Fibroblast of pulmonary artery (primary cell): ENCODE measurements around the gene AQP9.

Experiments
- DNase-seq: peaks from one replicate; pipeline ENCODE4 v3.0.0-alpha.2; 2010; ENCODE audit warnings: low read depth
- H3K4me3 ChIP-seq: replicated peaks from 2 replicates; pipeline ENCODE4 v1.5.1; 2011; ENCODE audit warnings: low read depth, mild to moderate bottlenecking, control low read depth, low read length, moderate library complexity
- TF ChIP-seq, protein P1 (sequence below): IDR thresholded peaks from 2 replicates; pipeline ENCODE4 v1.5.1; 2011; ENCODE audit warnings: mild to moderate bottlenecking, control low read depth, low read length, inconsistent platforms; ENCODE audit errors: missing control alignments

Gene AQP9

DNA sequence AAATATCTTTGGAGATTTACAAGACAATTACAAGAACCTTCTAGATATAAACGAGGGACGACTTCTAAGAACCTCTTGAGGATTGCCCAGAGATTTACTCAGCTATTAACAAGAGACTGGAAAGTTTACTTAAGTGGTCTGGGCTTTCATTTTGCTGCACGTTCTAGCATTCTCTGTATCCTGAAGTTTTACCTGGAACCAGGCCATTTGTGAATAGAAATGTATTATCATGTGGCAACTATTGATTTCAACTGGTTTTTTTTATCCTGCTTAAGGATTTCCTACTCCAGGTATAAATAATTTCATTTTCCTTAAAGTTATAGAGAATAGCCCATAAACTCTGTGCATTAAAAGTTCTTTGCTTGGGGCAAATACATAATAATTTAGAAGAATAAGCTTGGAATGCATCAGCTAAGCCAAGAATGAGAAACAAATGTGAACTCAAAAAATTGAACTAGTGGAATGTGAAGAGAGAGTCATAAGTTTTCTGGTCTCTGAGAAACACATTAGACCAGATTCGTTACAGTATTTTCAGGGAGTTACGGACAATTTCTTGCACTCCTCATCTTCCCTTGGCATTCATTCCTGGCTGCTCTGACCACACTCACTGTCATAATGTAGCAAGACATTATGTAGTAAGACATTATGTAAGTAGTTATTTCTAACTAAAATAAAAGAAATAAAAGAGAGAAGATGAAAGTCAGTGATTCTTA lies 1.3 kb downstream of the AQP9 start:
- TF ChIP-seq, protein P1, sequence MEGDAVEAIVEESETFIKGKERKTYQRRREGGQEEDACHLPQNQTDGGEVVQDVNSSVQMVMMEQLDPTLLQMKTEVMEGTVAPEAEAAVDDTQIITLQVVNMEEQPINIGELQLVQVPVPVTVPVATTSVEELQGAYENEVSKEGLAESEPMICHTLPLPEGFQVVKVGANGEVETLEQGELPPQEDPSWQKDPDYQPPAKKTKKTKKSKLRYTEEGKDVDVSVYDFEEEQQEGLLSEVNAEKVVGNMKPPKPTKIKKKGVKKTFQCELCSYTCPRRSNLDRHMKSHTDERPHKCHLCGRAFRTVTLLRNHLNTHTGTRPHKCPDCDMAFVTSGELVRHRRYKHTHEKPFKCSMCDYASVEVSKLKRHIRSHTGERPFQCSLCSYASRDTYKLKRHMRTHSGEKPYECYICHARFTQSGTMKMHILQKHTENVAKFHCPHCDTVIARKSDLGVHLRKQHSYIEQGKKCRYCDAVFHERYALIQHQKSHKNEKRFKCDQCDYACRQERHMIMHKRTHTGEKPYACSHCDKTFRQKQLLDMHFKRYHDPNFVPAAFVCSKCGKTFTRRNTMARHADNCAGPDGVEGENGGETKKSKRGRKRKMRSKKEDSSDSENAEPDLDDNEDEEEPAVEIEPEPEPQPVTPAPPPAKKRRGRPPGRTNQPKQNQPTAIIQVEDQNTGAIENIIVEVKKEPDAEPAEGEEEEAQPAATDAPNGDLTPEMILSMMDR, result no peak
- peak; percentile 36 for DNase-seq
- H3K4me3 ChIP-seq, result no peak overlapping the region

DNA sequence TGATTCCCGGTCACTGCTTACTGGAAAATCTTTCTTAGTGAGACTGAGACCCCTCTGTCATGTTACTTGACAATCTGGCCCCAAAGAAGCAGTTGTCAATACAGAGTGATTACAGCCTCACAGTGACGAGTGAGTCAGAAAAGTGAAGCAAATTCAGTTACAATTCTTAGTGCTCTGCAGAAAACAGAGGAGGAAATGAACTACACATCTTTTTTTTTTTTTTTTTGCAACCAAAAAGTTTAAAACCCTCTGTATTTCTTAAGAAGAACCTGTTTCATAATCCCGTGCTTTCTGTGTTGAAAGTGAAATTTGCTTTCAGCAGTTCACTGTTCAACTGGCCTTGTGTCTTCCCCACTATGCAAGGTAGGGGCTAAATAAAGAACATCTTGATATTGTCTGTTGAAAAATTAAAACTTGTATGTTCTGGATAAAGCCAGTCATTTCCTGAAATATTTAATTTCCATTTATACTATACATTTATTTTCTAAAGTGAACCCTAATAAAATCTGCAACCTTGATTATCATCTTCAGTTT lies 1.9 kb downstream of the AQP9 start:
- peak; percentile 19 for DNase-seq
- TF ChIP-seq, protein P1, result no peak
- no peak overlapping the region for H3K4me3 ChIP-seq

DNA sequence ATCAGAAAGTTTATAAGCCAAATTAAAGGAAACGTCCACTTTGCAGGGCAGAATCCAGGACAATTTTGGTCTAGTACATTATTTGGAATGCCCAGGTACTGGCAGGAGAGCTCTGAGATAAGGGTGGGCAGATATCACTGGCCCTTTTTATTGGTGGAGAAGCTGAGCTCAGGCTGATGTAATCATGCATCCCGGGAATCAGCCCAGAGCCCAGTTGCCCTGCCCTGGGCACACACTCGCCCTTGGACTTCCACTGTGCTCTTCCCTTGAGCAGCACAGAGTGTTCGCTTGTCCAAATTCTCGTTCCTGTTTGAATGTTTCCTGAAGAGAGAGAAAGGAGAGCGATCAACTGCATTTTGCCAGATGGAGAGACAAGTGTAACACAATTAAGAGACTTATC lies 3.7 kb downstream of the AQP9 start:
- no peak overlapping the region for H3K4me3 ChIP-seq
- TF ChIP-seq, protein P1, result no peak
- DNase-seq, result no peak

DNA sequence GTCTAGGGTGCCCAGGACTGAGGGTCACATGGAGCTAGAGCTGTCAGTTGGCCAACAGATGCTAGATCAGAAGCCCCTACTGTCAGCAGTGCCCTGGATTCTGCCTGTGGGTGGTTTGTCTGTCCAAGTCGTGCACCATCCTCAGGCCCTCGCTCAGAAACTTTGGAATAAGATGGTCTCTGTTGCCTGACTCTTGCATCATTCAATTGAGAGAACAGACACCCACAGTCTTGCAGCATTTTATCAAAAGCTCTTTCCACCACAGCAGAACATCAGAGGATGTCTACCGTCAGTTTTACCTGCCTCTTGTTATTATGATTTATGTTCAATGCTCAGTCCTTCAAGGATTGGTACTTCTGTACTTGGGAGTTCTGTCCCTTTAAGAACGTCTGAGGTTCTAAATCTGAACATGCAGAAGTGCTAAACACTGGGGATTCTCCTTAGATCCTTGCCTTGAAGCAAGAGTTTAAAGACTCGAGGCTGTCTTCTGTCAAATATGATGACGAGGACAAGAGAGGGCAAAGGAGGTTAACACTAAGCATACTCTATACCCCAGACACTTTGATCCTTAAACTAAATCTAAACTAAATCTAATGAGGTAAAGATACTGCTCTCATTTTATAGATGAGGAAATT lies 4.8 kb downstream of the AQP9 start:
- DNase-seq, result no peak
- no peak overlapping the region for H3K4me3 ChIP-seq
- TF ChIP-seq, protein P1, result no peak

DNA sequence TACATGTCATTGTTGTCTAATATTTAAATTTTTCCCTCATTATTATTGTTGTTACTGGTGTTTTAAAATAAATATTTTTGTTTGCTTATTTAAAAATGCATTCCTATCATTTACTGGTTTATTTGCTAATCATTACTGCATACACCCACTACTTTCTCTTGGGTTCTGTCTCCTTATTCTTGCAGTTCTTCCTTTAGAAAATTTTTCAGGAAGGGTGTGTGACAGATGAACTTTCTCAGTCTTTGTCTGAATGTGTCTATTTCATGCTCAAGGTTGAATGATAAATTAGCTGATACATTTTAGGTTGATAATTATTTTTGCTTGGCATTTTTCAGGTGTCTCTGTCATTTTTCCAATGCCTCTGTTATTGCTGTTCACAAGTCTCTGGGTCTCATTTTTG lies 7.4 kb downstream of the AQP9 start:
- DNase-seq, result no peak
- no peak overlapping the region for H3K4me3 ChIP-seq
- TF ChIP-seq, protein P1, result no peak

DNA sequence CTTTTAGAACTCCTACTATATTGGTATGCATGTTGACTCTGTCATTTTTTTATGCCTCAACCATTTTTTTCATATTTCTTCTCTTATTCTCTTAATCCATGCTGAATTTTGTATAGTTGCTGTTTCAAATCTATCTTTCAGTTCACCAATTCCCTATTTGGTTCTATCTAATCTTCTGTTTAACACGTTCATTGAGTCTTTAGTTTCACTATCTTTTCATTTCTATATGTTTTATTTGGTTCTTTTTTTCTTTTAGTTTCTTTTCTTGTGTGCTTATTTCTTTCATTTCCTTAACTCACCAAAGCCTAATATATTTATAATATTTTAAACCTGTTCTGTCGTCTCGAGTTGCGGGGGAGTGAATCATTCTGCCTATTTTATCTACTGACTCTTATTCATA lies 8.0 kb downstream of the AQP9 start:
- TF ChIP-seq, protein P1, result no peak
- no peak for DNase-seq
- no peak overlapping the region for H3K4me3 ChIP-seq

DNA sequence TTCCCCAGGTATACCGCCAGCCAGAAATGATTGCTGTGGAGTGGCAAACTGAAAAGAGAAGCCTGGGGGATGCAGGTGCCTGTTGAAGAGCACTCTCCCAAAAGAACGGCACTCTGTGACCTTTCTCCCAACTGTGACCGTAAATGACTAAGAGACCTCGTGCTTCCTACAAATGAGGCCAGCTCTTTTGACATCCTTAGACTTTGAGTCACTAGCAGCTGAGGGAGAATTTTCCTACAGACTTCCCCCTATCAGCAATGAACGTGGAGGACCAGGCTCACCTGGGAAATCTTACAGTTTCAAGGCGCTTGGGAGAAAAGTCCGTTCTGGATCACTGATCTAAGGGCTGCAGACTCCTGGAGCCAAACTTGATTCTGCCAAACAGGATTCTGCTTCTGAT lies 8.6 kb downstream of the AQP9 start:
- TF ChIP-seq, protein P1, result no peak

More for the DNA sequence above, 8.6 kb downstream of the AQP9 start:
- no peak for DNase-seq
- H3K4me3 ChIP-seq, result no peak overlapping the region
